Progenitor cell of endocrine pancreas (in vitro differentiated cells): Measurements from ENCODE around the gene MMP28. TPM values are rescaled to one million over a fixed set of nuclear protein-coding genes. Genes with fewer than 3 reads are reported as not detected.

Source experiments
- DNase-seq: peaks from one replicate; pipeline ENCODE4 v3.0.0; 2021; ENCODE audit warnings: low spot score; ENCODE audit not compliant: unreplicated experiment
- H3K27ac Mint-ChIP-seq: 2 replicates; pipeline ENCODE4 v1.8.0; 2021; ENCODE audit warnings: mild to moderate bottlenecking, moderate library complexity, mixed read lengths
- H3K27me3 Mint-ChIP-seq: 2 replicates; pipeline ENCODE4 v1.8.0; 2021; ENCODE audit warnings: mixed read lengths
- H3K36me3 Mint-ChIP-seq: 2 replicates; pipeline ENCODE4 v1.8.0; 2022; ENCODE audit warnings: mixed read lengths; ENCODE audit not compliant: insufficient read depth
- H3K4me1 Mint-ChIP-seq: 2 replicates; pipeline ENCODE4 v1.8.0; 2021; ENCODE audit warnings: low read depth, mixed read lengths
- H3K4me3 Mint-ChIP-seq: 2 replicates; pipeline ENCODE4 v1.8.0; 2021; ENCODE audit warnings: low read depth, mild to moderate bottlenecking, moderate library complexity, mixed read lengths
- H3K9me3 Mint-ChIP-seq: 2 replicates; pipeline ENCODE4 v1.8.0; 2021; ENCODE audit warnings: low read depth, mixed read lengths
- CTCF ChIP-seq: fragments of 200-600 bp; sonication (generic); IDR thresholded peaks from one replicate; pipeline ENCODE4 v1.5.0; 2021; ENCODE audit warnings: antibody characterized with exemption, mild to moderate bottlenecking; ENCODE audit not compliant: unreplicated experiment
- total RNA-seq: library from RNA; stranded (reverse); gene quantifications from 2 replicates; pipeline ENCODE4 v1.2.1, GENCODE V29; 2021

Gene MMP28
- total RNA-seq, 1 donor from 2014 or later: 0.53 TPM

- H3K4me1 Mint-ChIP-seq: peaks cover 1% of the 10 kb centered on the region
- no peak overlapping the region for H3K4me3 Mint-ChIP-seq
- peaks cover 1% of the 10 kb centered on the region for H3K36me3 Mint-ChIP-seq
- H3K27me3 Mint-ChIP-seq: peaks cover 35% of the 10 kb centered on the region
- H3K27ac Mint-ChIP-seq: no peak overlapping the region
- no peak for DNase-seq
- H3K9me3 Mint-ChIP-seq: no peaks in the 10 kb centered on the region
- no peak for TF ChIP-seq CTCF
Measured at GRCh38 chr17:35738519-35739133, 56.8 kb downstream of the MMP28 start.

- Mint-ChIP-seq H3K27me3 (peaks cover 17% of the 10 kb centered on the region), H3K27ac (no peak overlapping the region), H3K36me3 (peaks cover 1% of the 10 kb centered on the region), H3K4me3 (no peak overlapping the region), H3K4me1 (no peaks in the 10 kb centered on the region), H3K9me3 (no peaks in the 10 kb centered on the region)
- DNase-seq: no peak
- no peak for TF ChIP-seq CTCF
Measured at GRCh38 chr17:35736236-35736635, 59.2 kb downstream of the MMP28 start.

GRCh38 chr17:35735036-35735805, 60.2 kb downstream of the MMP28 start:
- Mint-ChIP-seq H3K9me3 (no peaks in the 10 kb centered on the region), H3K27ac (no peak overlapping the region), H3K4me3 (no peak overlapping the region), H3K4me1 (peaks cover 4% of the 10 kb centered on the region), H3K36me3 (peaks cover 1% of the 10 kb centered on the region), H3K27me3 (peaks cover 14% of the 10 kb centered on the region)
- no peak for TF ChIP-seq CTCF
- no peak for DNase-seq

- no peak for TF ChIP-seq CTCF
- Mint-ChIP-seq H3K27ac (no peak overlapping the region), H3K9me3 (no peaks in the 10 kb centered on the region), H3K4me1 (peaks cover 4% of the 10 kb centered on the region), H3K36me3 (no peaks in the 10 kb centered on the region), H3K4me3 (no peak overlapping the region), H3K27me3 (peaks cover 6% of the 10 kb centered on the region)
- no peak for DNase-seq
Measured at GRCh38 chr17:35734396-35734795, 61.0 kb downstream of the MMP28 start.

- peaks cover 3% of the 10 kb centered on the region for H3K27me3 Mint-ChIP-seq
- no peaks in the 10 kb centered on the region for H3K36me3 Mint-ChIP-seq
- no peak for DNase-seq
- no peak for TF ChIP-seq CTCF
- H3K4me3 Mint-ChIP-seq: no peak overlapping the region
- H3K9me3 Mint-ChIP-seq: no peaks in the 10 kb centered on the region
- no peak overlapping the region for H3K27ac Mint-ChIP-seq
- H3K4me1 Mint-ChIP-seq: peaks cover 4% of the 10 kb centered on the region
Measured at GRCh38 chr17:35733366-35733765, 62.1 kb downstream of the MMP28 start.
